RPMI8226 (cell line): ENCODE data around the gene DENND1A.

ENCODE experiments used
- DNase-seq: peaks from one replicate; pipeline ENCODE4 v3.0.0-alpha.2; 2015

DENND1A gene

DNA sequence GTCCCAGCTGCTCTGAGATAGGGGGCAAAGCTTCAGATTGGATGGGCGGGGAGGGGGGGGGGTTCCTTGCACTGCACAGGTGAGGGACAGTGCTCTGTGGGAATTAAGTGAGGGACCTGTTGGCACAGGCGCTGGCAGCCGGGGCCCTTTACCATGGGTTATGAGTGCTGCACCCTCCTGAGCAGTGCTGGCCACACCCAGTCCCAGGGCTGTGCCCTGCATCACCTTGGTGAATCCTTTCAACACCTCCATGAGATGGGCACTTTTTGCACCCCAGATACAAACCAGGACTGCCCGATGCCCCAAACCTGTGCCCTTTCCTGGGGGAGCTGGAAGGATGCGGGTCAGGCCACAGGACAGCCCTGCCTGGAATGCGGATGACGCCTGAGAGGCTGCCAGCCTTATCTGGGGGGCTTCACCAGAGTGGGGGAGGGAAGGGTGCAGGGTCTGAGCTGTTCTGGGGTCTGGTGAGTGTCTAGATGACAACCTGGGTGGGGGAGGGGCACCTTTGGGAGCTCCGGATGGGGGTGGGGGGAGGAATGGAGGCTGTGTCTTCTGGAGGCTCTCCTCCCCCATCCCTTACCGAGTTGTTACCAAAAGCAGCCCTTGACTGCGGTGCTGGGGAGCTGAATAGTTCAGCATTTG is 568.7 kb downstream of the DENND1A start:
- no peak for DNase-seq

- DNase-seq = peak; percentile 88
These were observed 569.5 kb downstream of the DENND1A start for GRCh38 chr9:123360161-123361085.

DNA sequence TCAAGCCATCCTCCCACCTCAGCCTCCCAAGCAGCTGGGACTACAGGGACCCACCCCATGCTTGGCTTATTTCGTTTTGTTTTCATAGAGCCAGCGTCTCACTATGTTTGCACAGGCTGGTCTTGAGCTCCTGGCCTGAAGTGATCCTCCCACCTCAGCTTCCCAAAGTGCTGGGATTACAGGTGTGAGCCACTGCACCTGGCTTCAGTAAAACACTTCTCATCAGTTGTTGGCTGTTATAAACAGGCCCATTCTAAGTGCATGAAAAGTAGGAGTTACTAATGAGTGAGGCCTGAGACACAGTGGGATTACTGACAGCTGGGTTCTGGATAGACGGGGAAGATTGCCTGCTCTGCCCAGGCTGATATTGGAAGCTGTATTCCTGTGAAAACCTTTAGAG is 570.4 kb downstream of the DENND1A start:
- no peak for DNase-seq

DNA sequence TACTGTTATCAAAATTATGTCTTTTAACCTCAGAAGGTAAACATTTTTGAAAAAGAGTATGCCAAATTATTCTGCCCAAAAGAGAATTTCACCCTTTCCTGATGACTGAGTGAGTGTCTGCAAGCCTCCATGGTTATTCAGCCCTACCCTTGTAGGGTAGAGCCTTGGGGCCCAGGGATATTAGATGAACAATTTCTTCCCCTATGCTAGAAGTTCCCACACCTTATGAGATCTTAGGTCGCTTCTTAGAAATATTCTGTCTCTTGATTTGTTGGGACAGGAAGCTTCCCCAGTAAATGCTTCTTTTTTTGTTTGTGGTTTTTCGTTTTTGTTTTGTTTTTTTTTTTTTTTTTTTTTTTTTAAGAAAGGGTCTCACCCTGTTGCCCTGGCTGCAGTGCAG is 570.8 kb downstream of the DENND1A start:
- DNase-seq = no peak

DNA sequence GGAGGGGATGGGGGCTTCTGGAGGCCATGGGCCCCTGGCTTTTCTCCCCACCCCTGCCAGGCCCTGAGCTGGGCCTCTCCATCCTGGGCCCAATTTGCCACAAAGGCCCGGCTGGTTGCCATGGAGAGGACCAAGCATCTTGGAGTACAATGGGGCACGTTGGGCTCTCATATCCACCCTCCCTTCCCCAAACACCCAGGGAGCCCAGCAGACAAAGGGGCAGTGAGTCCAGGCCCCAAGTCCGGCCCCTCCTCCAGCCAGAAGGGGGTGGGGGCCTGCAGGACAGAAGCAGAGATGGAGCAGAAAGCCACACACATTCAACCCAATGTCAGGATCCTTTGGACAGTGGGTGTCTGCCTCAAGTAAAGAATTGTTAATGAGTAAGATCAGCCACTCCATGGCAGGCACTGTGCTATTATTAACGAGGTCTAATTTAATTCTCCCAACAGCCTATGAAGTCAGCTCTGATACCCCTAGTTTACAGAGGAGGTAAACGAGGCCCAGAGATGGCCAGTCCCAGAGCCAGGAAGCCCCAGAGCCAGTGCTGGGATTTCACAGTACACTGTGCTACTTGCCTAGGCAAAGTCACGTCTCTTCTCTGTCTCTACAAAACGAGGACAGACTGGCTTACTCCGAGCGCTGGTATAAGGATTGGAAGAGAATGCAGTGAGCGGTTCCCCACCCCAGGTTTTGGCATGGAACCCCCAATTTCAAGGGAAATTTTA is 571.6 kb downstream of the DENND1A start:
- no peak for DNase-seq

GRCh38 chr9:123357743-123358059 is 572.2 kb downstream of the DENND1A start:
- no peak for DNase-seq

DNA sequence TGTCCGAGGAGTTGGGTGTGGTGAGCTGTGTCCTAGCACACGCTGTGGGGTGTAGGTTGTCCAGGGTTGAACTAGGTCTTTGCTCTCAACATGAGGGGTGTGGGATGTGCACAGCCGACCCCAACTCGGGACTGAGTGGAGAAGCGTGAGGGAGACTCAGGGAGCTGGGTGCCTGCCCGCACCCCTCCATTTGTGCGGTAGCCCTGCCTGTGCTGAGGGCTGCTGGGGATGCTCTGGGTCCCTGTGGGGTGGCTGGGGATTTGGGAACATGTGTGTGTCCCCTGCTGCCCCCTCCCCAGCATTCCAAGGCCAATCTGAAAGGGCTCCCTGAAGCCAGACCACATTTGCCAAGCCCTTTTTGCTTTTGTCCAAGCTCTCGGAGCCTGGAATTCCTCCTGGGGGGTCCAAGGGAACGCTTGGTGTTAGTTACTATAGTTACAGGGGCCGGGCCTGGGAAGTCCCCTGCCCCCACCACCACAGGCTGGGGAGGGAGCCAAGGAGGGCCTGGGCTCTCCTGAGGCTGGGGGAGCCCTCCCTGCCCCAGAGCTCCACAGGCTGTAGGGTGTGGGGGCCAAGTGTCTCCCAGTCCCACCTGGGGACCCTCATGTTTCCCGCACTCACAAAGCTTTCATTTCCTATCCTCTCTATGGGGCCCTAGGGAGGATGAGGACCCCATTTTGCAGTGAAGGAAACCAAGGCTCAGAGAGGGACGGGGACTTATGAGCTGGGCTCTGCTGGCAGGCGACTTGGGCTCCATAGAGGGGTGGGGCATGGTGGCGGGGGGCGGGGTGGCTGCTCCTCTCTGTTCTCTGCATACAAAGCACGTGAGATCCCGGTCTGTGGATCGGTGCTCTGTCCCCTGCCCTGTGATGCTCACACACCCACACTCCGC is 572.8 kb downstream of the DENND1A start:
- no peak for DNase-seq

GRCh38 chr9:123355761-123356431 is 574.0 kb downstream of the DENND1A start, which contains the start of gene CRB2:
CRB2 (plus strand) TSS chr9:123356197; CDS start chr9:123356261, 64 bp downstream.
- DNase-seq = no peak

GRCh38 chr9:123354806-123355508 is 575.0 kb downstream of the DENND1A start:
- no peak for DNase-seq

GRCh38 chr9:123353984-123354591 is 575.8 kb downstream of the DENND1A start:
- peak; percentile 73 for DNase-seq

GRCh38 chr9:123353041-123353440 is 576.9 kb downstream of the DENND1A start:
- DNase-seq = no peak

GRCh38 chr9:123350590-123351310 is 579.2 kb downstream of the DENND1A start:
- DNase-seq = no peak

DNA sequence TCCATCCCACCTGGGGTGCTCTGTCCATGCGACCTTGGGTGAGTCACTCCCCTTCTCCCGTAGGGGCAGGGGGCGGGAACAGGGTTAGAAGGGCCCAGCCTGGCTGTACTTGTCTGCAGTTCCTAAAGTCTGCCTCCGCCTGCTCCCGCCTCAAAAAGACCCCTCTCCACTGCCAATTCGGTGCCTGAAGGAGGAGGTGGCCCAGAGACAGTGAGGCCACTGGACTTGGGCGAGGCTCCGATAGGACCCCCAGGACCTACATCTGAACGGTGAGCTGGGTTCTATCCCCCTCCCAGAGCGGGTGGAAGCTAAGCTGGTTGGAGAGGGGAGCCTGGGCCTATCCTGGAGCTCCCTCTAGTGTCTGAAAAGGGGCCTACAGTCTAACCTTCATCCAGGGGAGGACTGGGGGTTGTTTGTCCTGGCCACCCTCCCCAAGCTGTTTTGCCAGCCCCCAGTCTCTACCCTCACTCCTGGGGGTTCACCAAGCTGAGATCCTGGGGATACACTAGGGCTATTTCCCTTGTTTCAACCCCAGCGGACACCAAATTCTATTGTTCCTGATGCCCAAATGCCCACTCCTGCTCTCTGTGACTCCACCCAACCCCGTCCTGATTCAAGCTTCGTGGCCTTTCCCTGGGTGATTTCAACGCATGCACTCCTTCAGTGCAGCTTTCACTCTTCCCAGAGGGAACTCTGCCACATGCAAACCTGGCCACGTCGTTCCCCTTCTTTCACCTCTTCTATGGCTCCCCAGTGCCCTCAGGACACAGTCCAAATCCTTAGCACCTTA is 580.0 kb downstream of the DENND1A start:
- DNase-seq = peak; percentile 78

- DNase-seq = no peak
These were observed 580.9 kb downstream of the DENND1A start for GRCh38 chr9:123349033-123349432.

- no peak for DNase-seq
These were observed 581.5 kb downstream of the DENND1A start for GRCh38 chr9:123348317-123348992.

- no peak for DNase-seq
These were observed 582.5 kb downstream of the DENND1A start for GRCh38 chr9:123347289-123348060.

DNA sequence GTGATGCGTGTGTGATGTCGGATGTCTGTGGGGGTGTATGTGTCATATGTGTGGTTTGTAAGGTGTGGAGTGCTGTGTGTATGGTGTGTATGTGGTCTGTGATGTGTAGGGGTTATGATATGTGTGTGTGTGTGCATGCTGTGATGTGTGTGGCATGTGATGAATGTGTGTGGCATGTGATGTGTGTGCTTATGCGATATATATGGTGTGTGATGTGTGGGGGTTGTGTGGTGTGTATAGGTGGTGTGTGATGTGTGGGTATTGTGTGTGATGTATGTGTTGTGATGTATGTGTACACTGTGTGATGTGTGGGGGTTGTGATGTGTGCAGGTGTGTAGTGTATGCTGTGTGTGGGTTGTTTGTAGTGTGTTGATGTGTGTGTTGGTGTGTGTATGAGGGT is 583.1 kb downstream of the DENND1A start:
- DNase-seq = no peak

- DNase-seq = peak; percentile 56
These were observed 583.9 kb downstream of the DENND1A start for GRCh38 chr9:123346026-123346425.
